NCI-H1417 treated with DMSO at 0.1 percent for 48 hours (cell line): ENCODE data around the gene CDC42SE2.
"Not testable (repeated sequence)": the region's sequence is repeated elsewhere in the genome, so short reads cannot be mapped to it uniquely, and the experiment has no call there.

Experiments used
- DNase-seq: peaks from one replicate; lab custom pipeline; 2025; lab: John Stamatoyannopoulos, UW

The CDC42SE2 gene

DNA sequence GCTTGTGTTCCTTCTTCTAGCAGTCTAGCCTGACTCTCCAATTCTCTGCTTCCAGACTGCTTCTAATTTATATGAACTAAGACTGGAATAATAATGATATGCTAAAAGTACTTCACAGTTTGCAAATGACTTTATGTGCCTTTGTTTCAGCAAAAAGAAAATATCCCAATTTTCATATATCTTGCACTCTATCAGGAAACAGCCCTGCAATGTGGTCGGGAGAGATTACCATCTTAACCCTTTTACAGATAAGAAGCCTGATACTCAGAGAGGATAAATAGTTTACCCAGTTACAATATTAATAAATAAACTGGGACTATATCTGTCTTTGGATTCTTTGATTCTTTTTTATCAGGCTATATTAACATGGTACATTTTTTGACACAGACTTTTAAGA lies 126.0 kb downstream of the CDC42SE2 start:
- no peak for DNase-seq

DNA sequence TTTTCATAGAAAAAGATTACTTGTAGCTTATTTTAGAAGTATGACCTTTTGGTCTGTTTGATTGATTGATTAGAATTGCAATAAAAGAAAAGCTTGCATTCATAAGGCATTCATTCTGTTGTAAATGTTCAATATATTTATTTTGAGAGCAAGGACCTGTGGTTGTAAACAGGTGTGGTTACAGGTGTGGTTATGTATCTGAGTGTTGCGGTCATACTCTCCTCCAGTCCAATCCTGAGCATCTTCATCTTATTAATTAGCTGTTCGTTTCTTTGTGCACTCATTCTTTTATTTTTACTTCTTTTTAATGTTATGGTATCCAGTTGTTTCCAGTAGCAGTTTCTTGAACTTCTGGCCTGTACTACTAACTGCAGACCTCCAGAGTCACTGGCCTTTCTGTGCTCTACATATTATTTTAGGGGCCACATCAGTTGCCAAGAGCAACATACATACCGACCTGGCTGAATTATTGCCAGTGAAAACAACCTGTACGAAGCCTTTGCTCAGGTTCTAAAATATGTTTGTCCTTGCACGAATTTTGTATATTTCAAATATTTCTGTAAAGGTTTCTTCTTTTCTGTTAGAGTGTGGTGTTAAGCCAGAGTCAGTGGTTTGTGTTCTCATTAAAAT lies 128.7 kb downstream of the CDC42SE2 start:
- no peak for DNase-seq

DNA sequence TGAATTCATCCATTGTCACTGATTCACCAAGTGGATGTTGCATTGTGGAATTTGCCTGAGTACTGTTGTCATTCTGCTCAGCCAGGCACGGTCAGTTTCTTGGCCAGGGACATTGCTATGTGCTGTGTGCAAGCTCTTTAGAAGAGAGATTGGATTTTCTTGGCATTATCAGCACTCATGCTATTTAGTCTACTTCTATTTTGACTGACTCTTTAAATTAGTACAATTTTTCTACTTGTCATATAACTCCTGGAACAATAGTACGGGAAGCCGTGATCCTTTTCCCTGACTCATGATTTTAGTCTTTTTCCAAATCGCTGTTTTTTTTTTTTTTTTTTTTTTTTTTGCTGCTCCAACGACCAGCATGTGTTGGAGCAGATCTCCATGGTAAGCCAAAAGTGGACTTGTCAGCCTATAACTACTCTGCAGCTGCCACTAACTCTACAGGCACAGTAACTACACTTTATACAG lies 129.7 kb downstream of the CDC42SE2 start:
- no peak for DNase-seq

DNA sequence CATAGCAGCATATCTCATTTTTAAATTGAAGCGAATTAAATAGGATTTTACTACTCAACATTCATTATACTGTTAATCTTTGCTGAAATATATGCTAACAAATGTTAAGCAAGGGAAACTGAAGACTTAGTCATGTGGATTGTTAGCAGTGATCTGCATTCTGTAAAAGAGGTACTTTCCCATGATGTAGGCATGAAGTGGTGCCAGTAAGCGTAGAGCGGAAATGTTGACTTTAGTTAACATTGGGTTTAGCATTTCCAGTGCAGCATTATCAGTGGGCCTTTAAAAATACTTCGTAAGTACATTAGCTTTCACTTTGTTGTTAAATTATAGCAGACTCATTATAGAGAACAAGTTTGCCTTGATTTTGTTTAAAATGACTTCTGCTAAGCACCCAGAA lies 130.3 kb downstream of the CDC42SE2 start:
- DNase-seq: no peak

DNA sequence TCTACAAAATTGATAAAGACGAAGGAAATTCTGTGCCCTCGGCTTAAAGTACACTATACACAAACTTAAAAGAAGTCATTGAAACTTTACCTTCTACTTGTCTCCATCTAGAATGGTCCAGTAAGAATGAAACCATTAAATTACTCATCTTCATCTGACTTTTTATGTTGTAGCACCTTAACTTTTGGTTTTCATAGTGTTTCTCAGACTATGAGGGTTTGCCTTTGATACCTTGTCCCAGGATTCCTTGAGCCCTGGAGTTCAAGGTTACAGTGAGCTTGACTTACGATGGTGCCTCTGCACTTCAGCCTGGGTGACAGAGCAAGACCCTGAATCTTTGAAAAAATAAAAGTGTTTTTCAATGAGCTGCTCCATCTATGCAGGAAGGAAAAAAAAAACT lies 132.2 kb downstream of the CDC42SE2 start:
- no peak for DNase-seq

DNA sequence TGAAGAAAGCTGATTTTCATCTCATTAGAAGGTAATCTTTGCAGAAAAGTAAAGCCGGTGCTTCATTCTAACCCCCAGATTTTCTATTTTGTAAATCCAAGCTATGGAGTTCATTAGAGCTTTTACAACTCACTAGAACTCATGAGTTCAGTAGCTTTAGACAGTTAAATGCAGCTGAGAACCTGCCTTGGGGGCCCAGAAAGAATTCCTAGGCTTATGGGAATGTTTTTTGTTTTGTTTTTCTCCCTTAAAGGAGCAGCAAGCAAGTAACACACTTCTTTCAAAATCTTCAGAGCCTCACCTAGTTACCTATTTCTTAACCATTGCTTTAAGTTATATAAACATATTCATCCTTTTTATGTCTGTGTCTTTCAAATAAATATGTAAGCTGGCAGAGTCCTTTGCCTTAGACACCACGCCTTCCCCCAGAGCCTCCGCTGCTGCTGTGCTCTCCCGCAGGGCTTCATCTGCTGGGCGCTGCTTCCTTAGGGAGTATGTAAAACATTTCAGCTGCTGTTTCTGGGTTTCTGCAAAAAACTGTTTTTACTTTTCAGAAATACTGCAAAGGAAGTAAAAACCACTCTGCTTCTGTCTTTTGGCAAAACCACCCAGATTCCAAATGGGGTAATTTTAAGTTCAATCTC lies 132.9 kb downstream of the CDC42SE2 start:
- no peak for DNase-seq

DNA sequence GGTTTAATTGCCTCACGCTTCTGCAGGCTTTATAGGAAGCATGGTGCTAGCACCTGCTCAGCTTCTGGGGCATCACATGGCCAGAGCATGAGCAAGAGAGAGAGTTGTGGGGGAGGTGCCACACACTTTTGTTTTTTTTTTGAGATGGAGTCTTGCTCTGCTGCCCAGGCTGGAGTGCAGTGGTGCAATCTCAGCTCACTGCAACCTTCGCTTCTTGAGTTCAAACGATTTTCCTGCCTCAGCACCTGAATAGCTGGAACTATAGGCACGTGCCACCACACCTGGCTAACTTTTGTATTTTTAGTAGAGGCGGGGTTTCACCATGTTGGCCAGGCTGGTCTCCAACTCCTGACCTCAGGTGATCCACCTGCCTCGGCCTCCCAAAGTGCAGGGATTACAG lies 135.2 kb downstream of the CDC42SE2 start:
- DNase-seq: not testable (repeated sequence)

DNA sequence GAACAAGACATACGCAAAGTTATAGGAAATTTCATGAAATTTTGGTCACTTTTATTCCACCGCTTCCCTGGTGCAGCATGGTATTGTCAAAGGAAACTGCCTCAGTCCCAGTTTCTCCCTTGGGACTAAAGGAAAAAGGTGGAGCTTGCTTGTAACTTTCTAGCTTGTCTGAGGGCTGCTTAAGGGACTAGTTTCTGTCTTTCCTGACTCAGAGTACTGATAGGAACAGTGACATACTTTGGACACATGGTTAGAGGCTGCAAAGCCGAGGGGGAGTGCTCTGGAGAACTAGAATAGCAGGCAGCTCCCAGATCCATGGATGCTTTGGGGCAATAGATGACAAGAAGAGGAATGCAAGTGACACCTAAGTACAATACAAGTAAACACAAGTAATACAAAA lies 136.7 kb downstream of the CDC42SE2 start:
- DNase-seq: no peak

DNA sequence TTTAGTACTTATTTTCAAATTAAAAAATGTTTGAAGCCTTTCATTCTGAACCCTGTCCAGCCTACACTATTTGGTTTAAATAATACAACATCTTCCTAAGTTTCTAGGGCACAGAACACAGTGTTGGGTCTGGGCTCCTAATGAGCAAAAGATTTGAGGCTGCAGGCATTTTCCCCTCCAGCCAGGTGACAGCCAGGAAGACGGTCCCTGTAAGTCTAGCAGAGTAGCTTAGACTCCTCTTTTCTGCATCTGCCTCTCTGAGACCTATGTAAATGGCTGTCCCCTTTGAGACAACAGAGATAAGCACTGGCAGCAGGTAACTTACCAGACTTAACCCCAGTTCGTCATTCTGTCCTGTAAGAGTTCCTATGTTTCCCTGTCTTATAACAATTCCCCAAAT lies 141.8 kb downstream of the CDC42SE2 start:
- no peak for DNase-seq

DNA sequence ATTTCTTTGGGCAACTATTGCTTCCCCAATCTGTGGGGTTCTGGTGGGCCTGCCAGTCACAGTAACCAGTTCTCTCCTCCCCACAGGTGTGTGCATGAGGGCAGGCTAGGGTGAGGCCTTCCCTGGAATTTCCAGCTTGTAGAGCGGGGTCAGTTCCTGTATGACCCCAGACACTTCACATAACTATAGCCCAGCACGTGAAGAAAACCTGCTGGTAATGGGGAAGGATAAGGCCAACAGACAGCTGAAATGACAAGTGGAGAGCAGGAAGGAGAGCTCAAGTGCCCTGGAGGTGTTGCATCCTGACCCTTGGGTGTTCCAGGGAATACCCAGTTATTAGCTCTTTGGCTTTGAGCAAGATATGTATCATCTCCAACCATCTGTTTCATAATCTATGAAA lies 142.2 kb downstream of the CDC42SE2 start:
- no peak for DNase-seq

DNA sequence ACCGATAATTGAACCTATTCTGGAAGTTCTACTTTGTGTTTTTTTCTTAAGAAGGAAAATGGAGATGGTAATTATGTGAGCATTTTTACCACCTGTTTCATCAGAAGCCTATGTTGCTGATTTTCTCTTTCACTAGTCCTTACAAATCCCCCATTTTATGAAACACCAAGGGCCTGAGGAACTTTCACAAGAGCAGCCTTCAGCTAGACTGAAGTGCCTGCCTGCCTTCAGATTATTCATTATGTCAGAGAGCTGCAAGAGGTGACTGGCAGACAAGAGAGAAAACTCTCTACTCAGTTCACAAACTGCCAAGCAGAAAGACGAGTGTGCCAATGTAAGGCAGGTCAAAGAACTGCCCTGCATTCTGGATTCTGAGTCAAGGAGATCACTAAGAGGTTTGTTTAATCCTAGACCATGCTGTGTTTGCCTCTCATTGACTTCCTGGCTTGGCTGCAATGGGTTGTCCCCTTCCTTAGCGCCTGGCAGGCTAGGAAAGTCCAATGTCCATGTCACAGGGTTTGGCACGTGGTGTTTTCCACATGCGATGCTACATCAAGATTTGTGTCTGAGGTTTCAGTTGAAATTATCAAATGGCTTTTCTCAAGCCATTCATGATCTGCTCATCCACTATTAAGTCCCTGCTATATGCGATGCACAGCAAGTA lies 143.3 kb downstream of the CDC42SE2 start:
- no peak for DNase-seq

DNA sequence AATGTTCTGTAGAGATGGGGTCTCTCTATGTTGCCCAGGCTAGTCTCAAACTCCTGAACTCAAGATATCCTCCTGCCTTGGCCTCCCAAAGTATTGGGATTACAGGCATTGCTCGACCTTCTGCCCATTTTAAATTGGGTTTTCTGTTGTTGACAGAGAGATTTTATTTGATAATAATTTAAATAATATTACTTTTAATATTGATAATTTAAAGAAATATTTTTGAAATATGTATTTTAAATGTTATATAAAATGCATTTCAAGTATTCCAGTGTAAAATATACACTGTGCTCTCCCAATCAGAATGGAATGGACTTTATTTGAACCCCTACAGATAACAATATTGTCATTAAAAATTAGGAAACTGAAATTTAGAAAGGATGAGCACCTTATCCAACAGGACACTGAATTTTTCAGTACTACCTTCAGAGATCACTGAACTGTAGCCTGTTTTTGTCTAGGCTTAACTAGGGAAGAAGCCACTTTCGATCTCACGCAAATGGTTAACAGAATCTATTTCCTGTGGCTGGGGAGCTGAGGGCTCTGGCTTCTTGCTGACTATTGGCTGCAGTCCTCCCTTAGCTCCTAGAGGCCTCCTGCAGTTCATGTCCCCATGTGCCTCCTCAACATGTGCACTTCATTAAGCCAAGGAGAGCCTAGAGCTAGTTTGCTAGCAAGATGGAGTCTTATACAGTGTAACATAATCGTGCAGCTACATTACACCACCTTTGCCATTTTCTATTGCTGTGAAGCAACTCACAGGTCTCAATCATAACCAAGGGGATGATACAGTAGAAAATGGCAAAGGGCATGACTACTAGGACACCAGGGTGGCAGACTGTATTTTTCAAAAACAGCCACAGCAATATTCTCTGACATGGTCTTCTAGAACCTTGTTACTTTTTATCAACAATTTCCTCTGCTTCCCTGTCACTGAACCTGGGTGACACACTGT lies 150.0 kb downstream of the CDC42SE2 start:
- no peak for DNase-seq

DNA sequence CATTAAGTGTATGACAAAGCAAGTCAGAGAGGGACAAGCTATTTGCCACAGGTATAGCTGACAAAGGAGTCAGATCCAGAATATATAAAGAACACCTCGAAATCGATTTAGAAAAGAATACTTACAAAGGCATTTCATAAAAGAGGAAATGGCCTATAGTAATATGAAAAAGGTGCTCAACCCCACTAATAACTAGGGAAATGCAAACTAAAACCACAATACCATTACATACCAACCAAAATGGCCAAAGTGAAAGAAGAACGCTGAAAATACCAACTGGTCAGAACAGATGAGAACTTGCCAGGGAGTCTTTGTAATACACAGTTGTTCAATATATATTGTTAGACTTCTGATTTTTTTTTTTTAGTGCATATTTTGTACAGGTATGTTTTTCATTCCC lies 152.9 kb downstream of the CDC42SE2 start:
- no peak for DNase-seq

DNA sequence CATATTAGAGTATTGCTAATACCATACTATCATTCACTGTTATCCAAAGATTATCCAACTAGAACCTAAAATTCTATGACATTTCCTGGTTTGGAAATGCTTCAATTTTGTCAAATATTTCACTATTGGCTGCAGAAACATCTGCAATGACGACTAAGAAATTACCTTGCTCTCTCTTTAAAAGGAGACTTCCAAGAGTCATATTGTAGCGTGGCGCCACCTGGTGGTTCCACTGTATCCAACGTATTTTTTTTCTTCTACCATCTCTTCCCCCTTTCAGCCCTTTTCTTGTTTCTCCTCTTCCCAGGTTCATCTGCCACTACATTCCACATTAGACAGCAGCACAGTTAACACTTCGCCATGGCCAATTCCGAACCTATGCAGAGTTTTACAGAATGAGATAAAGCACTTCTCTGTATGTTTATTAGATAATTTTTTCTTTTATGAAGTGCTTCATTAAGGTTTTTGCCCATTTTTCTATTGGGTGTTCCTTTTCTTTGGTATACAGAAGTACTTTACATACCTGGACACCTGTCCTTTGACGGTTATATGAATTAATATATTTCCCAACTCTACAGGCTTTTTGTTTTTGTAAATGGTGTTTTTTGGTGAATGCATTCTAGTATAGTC lies 153.5 kb downstream of the CDC42SE2 start:
- no peak for DNase-seq

DNA sequence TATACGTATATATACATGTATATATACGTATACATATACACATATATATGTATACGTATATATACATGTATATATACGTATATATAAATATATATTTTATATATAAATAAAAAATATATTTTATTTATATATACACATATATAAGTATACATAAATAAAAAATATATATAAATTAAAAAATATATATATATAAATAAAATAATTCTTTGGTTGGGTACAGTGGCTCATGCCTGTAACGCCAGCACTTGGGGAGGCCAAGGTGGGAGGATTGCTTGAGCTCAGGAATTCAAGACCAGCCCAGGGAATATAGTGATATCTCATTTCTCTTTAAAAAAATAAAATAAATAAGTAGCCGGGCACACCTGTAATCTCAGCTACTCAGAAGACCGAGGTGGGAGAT lies 155.0 kb downstream of the CDC42SE2 start:
- no peak for DNase-seq

DNA sequence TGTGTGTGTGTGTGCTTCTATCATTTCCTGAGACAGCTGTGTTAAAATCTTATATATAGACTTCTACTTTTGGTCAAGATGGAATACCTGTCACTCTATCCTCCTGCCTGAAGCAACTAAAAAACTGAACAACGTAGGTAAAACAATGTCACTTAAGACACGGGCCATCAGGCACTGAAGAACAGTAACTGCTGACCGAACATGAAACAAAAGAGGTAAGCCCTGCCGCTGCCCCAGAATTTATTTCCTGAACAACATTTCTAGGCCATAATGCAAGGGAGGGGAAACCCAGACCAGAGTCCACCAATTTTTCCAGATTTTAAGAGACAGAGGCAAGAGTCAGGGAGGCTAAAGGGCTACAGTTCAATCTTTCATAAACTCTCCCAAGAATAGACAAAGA lies 156.0 kb downstream of the CDC42SE2 start:
- no peak for DNase-seq

DNA sequence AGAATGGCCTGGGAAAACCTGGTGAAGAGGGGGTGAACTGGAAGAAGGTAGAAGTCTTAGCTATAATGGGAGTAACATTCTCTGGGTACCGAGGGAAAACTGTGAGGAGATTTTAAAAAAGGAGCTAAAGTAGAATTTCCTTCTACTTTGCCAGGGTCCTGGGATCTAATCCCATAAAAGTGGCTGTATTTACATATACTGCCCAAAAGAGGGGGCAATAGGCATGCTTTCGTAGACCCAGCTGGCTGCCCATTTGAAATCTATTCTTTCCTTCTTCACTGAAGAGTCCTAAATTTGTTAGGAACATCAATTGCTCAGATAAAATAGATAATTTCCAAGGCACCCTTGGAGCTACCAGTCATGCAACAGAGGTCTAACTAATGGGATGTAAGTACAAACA lies 159.2 kb downstream of the CDC42SE2 start:
- DNase-seq: no peak

DNA sequence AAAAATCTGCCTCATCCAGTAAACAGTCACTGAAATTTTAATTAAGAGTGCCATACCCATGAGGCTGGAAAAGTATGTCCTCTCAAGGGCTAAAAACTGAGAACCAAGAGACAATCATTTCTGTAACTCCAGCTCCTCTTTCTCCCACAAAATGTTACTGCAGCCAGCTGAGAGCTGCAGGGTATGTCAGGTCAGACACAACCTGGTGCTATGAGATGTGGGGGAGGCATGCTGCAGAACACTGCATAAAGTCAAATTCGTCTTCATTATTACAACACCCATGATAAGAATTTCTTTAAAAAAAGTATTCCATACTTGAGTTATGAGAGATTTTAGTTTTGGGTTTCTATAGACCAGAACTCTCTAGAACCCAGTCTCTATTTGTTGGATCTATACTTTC lies 162.2 kb downstream of the CDC42SE2 start:
- DNase-seq: no peak

DNA sequence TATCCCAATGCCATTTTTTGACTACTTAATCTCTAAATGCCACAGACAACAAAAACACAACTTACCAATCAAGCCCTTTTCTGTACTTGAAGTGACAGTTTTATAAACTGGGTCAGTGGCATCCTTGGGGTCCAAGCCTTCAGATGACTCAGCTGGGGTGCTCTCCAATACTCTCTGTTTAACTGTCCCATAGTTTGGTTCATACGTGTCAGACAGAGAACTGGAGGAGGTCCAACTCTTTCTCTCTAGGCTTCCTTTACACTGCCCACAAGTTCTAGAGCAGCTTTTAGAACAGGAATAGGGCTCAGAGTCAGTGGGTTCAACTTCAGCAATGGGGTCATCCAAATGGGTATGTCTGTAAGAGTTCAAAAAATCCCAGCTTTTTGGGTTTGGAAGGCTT lies 166.9 kb downstream of the CDC42SE2 start:
- no peak for DNase-seq

DNA sequence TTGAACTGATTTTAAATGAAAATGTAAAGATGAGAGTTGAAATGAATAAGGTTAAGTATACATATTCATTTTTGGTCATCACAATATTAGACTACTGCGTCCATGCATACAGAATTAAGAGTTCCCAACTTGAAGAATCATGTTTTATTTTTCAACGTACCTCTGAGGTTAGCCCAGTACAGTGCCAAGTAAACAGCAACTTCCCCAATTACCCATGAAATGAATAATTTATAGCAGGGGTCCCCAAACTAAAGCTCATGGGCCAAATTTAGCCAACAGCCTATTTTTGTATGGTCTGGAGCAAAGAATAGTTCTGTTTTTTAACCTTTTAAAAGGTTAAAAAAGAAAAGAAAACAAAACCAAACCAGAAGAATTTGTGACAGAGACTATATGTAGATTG lies 167.9 kb downstream of the CDC42SE2 start:
- no peak for DNase-seq

DNA sequence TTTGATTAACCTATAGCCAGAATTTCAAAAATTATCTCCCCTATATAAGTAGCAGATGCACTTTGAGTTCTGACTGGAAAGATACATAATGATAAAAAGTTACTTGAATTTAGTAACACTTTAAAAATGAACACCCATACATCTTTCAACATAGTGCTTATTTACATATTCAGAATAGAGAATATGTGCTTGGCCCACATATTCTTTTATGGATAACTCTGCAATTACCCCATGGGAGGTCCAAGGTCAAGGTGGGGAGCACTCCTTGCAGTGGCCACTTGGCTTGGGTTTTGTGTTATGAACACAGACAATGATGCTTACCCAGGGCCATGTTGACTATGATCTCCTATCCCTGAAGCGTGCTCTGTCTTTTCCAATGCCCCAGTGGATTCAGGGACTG lies 169.3 kb downstream of the CDC42SE2 start:
- DNase-seq: no peak

DNA sequence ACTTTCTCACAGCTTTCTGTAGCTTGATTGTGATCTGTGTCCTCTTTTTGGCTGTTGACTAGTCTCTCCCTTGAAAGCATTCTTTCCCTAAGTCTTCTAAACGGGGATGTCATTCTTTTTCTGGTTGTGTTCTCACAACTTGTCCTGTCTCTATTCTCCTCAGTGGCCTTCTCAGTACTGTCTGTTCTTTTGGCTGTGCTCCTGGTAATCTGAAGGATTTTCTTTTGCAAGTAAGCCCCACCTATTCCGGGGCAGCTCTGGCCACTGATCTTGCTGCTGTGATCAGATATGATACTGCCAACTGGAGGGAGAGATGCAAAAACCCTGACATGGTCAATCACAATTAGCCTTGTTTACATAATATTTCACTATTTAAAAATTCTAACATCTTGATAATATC lies 172.2 kb downstream of the CDC42SE2 start:
- no peak for DNase-seq
